Medulla oblongata (tissue), 1 donor: ENCODE results near the gene KSR1.
A peak's percentile ranks its signal among the peaks of the same experiment; 100 is the strongest.

Experiments used
- DNase-seq: peaks from one replicate; pipeline ENCODE4 v3.0.0-alpha.2; 2015; ENCODE audit errors: extremely low spot score

KSR1 gene

GRCh38 chr17:27590864-27591263 lies 134.6 kb downstream of the KSR1 start:
- no peak for DNase-seq

DNA sequence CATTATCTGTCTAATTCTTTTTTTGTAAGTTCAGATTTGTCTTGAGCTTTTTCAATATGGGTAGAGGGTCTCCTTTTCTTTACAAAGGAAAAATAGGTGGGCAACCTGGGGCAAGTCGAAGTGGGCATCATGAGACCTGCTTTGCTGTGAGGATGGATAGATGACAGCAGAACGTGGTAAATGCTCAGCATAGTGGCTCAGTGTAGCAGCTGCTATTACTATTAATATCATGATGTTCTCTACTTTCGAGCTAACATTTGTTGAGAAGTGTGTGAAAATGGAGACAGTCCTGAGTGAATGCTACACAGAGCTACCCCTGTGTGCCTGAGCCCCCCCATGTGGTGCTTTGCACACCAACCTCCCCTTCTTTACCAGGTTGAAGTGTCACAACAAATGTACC lies 135.7 kb downstream of the KSR1 start:
- DNase-seq: no peak

- no peak for DNase-seq
These were observed 137.1 kb downstream of the KSR1 start for GRCh38 chr17:27593232-27593856.

GRCh38 chr17:27593857-27594255 lies 137.6 kb downstream of the KSR1 start:
- DNase-seq: no peak

- no peak for DNase-seq
These were observed 139.0 kb downstream of the KSR1 start for GRCh38 chr17:27595208-27595607.

- DNase-seq: no peak
These were observed 139.8 kb downstream of the KSR1 start for GRCh38 chr17:27596096-27596495.

DNA sequence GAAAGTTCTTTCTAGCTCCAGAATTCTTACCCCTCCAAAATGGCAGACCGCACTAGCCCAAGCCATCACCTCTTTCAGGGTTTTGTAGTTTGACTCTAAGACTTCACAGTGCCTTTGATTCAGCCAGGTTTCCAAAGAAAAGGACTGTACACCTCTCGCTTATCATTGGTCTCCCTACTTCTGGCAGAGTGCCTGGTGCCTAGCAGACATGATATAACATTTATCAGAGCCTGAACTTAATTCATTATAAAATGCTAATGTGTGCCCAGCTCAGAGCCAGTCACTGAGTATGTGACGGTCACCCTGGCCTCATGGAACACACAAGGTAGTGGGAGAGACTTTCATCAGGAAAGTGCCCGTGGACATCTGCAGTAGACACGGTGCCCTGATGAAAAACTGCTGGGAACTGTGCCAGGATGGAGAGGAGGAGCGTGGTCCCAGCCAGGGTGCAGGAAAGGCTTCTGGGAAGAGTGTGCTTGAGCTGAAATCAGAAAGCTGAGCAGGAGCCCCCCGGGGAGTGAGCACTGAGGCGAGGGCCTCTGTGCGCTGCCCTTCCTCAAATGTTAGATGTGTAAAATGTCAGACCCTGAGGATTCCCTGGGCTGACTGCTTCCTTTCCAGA lies 140.4 kb downstream of the KSR1 start:
- DNase-seq: no peak

GRCh38 chr17:27597188-27597580 lies 140.9 kb downstream of the KSR1 start:
- DNase-seq: no peak

- DNase-seq: no peak
These were observed 141.6 kb downstream of the KSR1 start for GRCh38 chr17:27597783-27598320.

DNA sequence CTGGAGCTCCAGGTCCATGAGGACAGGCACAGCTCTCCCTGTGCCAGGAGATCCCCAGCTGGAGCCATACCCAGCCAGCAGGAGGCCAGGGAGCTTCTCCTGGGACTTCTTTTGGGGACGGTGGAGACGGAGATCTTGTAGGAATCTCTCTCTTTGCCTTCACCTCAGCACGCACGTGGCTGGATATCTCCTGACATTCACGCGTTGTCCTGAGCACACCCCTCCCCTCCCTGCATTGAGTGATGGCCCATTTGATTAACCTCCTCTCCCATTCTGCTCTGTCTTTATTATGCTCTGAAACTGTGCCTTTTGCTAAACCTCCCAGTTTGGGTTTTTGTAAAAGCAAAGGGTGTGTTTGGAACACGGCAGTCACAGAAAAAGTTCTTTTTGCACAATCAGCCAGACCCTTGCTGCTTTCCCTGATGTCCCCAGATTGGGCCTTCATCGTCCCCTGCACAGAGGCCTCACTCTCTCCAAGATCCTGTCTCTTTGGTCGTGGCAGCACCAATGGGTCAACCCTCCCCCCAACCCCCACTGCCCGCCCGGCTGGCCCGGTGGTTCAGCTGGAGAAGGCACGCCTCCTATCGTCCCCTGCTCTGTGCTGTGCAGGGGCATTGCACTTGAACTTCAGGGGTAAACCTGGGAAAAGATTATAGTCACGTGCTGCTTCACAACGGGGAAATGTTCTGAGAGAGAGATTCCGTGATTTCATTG lies 142.2 kb downstream of the KSR1 start:
- no peak for DNase-seq

DNA sequence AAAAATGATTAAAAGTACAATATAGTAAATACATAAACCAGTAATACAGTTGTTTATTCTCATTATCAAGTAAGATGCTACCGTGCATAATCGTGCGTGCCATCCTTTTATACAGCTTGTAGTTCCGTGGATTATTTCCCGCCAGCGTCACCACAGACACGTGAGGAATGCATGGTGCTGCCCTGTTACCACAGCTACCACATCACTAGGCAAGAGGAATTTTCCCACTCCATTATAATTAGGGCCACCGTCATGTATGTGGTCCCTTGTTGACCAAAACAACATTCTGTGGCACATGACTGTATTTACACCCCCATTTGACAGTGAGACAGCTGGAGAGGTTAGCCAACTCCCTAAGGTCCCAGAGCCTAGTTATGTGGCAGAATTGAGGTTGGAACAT lies 144.2 kb downstream of the KSR1 start:
- DNase-seq: no peak

GRCh38 chr17:27601069-27601974 lies 145.1 kb downstream of the KSR1 start:
- peak; percentile 92 for DNase-seq

- no peak for DNase-seq
These were observed 145.7 kb downstream of the KSR1 start for GRCh38 chr17:27601975-27602302.

DNA sequence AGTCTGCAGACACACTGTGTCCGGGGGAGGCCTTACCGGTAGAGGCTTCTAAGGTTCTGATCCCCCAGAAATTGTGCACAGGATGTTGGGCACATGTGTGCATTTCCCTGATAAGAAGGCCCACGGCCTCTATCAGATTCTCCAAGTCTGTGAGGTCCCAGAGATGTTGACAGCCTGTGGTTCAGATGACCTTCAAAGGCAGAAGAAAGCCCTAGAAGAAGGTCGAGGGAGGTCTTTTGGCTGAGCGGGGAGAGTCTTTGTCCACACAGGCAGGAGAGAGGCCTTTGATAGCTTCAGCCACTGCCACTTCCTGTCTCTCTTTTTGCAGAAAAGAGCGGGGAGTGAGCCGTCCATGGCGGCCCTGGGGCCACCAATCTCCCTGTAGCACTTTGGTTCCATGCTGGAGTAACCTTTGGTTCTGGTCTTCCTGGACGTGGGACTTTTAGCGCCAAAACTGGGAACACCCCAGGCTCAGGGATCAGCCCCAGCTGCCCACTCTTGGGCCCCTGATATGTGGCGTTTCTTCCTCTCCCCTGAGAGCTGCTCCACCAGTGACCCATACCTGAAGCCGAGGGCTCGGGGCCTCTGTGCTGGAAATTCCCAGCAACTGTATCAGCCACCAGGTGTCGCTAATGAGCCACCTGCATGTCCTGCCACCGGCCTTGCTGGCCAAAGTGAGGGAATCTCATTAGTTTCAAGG lies 146.6 kb downstream of the KSR1 start:
- peak; percentile 72 for DNase-seq

- DNase-seq: no peak
These were observed 147.1 kb downstream of the KSR1 start for GRCh38 chr17:27603421-27603770.

GRCh38 chr17:27603880-27604794 lies 147.9 kb downstream of the KSR1 start:
- DNase-seq: no peak

DNA sequence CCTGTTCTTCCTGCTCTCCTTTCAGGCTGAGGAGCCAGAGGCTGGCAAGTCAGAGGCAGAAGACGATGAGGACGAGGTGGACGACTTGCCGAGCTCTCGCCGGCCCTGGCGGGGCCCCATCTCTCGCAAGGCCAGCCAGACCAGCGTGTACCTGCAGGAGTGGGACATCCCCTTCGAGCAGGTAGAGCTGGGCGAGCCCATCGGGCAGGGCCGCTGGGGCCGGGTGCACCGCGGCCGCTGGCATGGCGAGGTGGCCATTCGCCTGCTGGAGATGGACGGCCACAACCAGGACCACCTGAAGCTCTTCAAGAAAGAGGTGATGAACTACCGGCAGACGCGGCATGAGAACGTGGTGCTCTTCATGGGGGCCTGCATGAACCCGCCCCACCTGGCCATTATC lies 149.2 kb downstream of the KSR1 start:
- DNase-seq: no peak

- DNase-seq: no peak
These were observed 151.4 kb downstream of the KSR1 start for GRCh38 chr17:27607521-27608091.

GRCh38 chr17:27608328-27609230 lies 152.3 kb downstream of the KSR1 start:
- DNase-seq: no peak
